ENCODE results near the gene RPN1.
"Not testable (repeated sequence)": the region's sequence is repeated elsewhere in the genome, so short reads cannot be mapped to it uniquely, and the experiment has no call there.

RPN1 gene

GRCh38 chr3:128607710-128608048 is 42.9 kb downstream of the RPN1 start:
- no peak for DNase-seq

- DNase-seq = no peak
Measured at GRCh38 chr3:128606094-128606493, 44.5 kb downstream of the RPN1 start.

- DNase-seq = no peak
Measured at GRCh38 chr3:128605091-128606046, 45.2 kb downstream of the RPN1 start.

- peak; percentile 18 for DNase-seq
Measured at GRCh38 chr3:128603811-128604775, 46.5 kb downstream of the RPN1 start.

GRCh38 chr3:128603313-128603712 is 47.3 kb downstream of the RPN1 start:
- DNase-seq = no peak

- DNase-seq = no peak
Measured at GRCh38 chr3:128598884-128599664, 51.5 kb downstream of the RPN1 start.

- DNase-seq = peak; percentile 14
Measured at GRCh38 chr3:128597900-128598299, 52.7 kb downstream of the RPN1 start.

GRCh38 chr3:128592864-128593263 is 57.8 kb downstream of the RPN1 start:
- DNase-seq = no peak

GRCh38 chr3:128591738-128592426 is 58.7 kb downstream of the RPN1 start:
- DNase-seq = no peak

GRCh38 chr3:128590948-128591347 is 59.7 kb downstream of the RPN1 start:
- DNase-seq = no peak

GRCh38 chr3:128589985-128590384 is 60.6 kb downstream of the RPN1 start:
- not testable (repeated sequence) for DNase-seq

- no peak for DNase-seq
Measured at GRCh38 chr3:128588147-128588546, 62.5 kb downstream of the RPN1 start.

- DNase-seq = no peak
Measured at GRCh38 chr3:128587391-128587790, 63.2 kb downstream of the RPN1 start.

- not testable (repeated sequence) for DNase-seq
Measured at GRCh38 chr3:128586932-128587331, 63.7 kb downstream of the RPN1 start.

- DNase-seq = not testable (repeated sequence)
Measured at GRCh38 chr3:128586391-128586790, 64.2 kb downstream of the RPN1 start.

GRCh38 chr3:128585974-128586373 is 64.6 kb downstream of the RPN1 start:
- peak; percentile 54 for DNase-seq

- DNase-seq = no peak
Measured at GRCh38 chr3:128585189-128585588, 65.4 kb downstream of the RPN1 start.

- DNase-seq = peak; percentile 76
Measured at GRCh38 chr3:128584412-128585020, 66.1 kb downstream of the RPN1 start.

- DNase-seq = no peak
Measured at GRCh38 chr3:128581566-128581965, 69.1 kb downstream of the RPN1 start.

GRCh38 chr3:128579927-128580326 is 70.7 kb downstream of the RPN1 start:
- no peak for DNase-seq

GRCh38 chr3:128578346-128578745 is 72.3 kb downstream of the RPN1 start:
- no peak for DNase-seq

- DNase-seq = no peak
Measured at GRCh38 chr3:128577711-128578110, 72.9 kb downstream of the RPN1 start.

All from fibroblast of upper back skin (primary cell).